GM23248 (cell line): ENCODE measurements around the gene ZSCAN20.

Source experiments
- EZH2 ChIP-seq: fragments of 200-600 bp; sonication (generic); IDR thresholded peaks from 2 replicates; pipeline ENCODE4 v1.6.1; 2018; ENCODE audit warnings: antibody characterized with exemption, mild to moderate bottlenecking; ENCODE audit not compliant: insufficient read depth, poor library complexity, severe bottlenecking
- EZH2phosphoT487 ChIP-seq: fragments of 200-600 bp; sonication (generic); IDR thresholded peaks from 2 replicates; pipeline ENCODE4 v1.6.1; 2018; ENCODE audit warnings: antibody characterized with exemption, moderate library complexity, mild to moderate bottlenecking, low read depth; ENCODE audit not compliant: insufficient read depth

- TF ChIP-seq EZH2 (no peak), EZH2phosphoT487 (no peak)
Measured at GRCh38 chr1:33524586-33524985, 52.1 kb downstream of the ZSCAN20 start.
